Measurements from ENCODE around the gene EPAS1.

The EPAS1 gene

GRCh38 chr2:46318579-46319460 lies 21.6 kb downstream of the EPAS1 start:
- in situ Hi-C loops (cut with HindIII; ENCODE audit: low sequenced_read_pairs): no loop called here

GRCh38 chr2:46319711-46320110 lies 22.5 kb downstream of the EPAS1 start:
- in situ Hi-C loops (cut with HindIII; ENCODE audit: low sequenced_read_pairs): no loop called here

GRCh38 chr2:46320141-46320567 lies 22.9 kb downstream of the EPAS1 start:
- in situ Hi-C loops (cut with HindIII; ENCODE audit: low sequenced_read_pairs): no loop called here

GRCh38 chr2:46323730-46324129 lies 26.5 kb downstream of the EPAS1 start:
- in situ Hi-C loops (cut with HindIII; ENCODE audit: low sequenced_read_pairs): no loop called here

DNA sequence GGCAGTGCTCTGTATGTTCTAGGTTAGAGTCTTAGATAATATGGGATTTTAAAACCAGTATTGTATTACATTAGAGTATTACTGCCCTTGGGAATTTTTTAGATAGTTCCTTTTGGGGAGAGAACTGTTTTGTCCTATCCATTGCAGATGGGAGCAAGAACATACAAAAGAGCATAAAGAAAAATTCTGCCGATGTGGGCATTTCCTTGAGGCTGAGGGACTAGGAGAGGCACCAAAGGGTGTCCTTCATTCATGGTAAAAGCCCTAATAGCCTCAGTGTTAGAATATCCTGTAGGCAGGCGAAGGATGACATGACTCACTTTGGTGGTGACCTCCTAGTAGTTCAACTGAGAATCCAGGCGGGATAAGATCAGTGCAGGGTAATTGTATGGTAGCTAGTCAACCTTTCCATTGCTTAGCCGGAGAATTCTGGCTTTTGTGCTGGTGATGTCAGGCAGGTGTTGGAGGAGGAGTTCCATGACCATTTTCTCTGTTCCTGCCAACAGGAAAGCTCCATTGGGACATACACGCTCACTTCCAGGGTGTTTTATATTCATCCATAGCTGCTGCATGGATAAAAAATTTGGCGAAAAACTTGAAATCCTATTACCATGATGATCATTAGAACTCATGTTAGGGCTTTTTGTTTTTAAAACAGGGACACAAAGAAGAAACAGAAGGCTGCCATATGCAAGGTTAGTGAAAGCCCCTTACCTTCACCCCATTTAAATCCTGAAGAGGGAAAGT lies 28.1 kb downstream of the EPAS1 start:
- in situ Hi-C loops (cut with HindIII; ENCODE audit: low sequenced_read_pairs): no loop called here

GRCh38 chr2:46326231-46326980 lies 29.2 kb downstream of the EPAS1 start:
- in situ Hi-C loops (cut with HindIII; ENCODE audit: low sequenced_read_pairs): no loop called here

GRCh38 chr2:46327627-46328026 lies 30.4 kb downstream of the EPAS1 start:
- in situ Hi-C loops (cut with HindIII; ENCODE audit: low sequenced_read_pairs): no loop called here

DNA sequence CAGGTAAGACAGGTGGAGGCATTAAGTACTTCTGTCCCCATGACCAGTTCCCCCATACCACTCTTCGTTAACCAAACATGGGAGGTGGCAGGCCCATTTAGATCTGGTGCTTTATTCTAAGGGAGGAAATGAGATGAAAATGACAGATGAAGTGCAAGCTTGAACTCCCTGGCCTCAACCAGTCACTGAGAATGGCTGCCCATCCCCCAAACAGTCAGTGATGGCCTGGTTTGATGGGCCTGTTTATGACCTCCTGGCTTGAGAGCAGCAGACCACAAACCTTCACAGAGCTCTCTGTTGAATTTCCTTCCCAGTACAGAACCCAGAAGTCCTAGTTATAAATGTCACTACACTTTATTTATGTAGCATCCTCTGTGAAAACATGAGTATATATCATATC lies 31.1 kb downstream of the EPAS1 start:
- in situ Hi-C loops (cut with HindIII; ENCODE audit: low sequenced_read_pairs): no loop called here

DNA sequence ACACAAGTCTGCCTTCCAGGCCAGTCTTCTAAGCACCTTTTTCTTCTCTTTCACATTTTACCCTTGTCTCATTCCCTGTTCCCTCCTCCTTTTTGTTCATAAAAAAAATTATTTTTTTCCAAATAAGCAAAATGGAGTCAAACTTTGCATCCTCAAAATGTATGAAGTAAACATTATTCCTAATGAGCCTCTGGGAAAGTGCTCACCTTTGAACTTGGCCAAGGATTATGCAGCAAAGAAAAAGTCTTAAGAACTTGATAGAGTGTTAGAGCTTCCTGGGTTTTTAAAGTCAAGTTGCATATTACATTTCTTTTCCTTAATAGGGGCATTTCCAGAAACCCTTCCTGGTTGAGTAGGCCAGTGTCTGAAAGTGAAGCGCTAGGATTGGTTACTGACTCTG lies 31.6 kb downstream of the EPAS1 start:
- in situ Hi-C loops (cut with HindIII; ENCODE audit: low sequenced_read_pairs): no loop called here

DNA sequence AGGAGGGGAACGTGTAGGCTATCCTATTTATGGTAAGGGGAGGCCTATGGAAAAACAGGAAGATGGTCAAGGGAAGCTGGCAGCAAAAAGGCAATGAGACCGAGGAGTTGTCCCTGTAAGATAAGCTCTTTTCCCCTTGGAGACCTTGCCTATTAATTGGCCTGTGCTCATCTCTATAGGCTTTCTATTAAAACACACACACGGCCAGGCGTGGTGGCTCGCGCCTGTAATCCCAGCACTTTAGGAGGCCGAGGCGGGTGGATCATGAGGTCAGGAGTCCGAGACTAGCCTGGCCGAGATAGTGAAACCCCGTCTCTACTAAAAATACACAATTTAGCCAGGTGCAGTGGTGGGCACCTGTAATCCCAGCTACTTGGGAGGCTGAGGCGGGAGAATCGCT lies 32.1 kb downstream of the EPAS1 start:
- in situ Hi-C loops (cut with HindIII; ENCODE audit: low sequenced_read_pairs): no loop called here

DNA sequence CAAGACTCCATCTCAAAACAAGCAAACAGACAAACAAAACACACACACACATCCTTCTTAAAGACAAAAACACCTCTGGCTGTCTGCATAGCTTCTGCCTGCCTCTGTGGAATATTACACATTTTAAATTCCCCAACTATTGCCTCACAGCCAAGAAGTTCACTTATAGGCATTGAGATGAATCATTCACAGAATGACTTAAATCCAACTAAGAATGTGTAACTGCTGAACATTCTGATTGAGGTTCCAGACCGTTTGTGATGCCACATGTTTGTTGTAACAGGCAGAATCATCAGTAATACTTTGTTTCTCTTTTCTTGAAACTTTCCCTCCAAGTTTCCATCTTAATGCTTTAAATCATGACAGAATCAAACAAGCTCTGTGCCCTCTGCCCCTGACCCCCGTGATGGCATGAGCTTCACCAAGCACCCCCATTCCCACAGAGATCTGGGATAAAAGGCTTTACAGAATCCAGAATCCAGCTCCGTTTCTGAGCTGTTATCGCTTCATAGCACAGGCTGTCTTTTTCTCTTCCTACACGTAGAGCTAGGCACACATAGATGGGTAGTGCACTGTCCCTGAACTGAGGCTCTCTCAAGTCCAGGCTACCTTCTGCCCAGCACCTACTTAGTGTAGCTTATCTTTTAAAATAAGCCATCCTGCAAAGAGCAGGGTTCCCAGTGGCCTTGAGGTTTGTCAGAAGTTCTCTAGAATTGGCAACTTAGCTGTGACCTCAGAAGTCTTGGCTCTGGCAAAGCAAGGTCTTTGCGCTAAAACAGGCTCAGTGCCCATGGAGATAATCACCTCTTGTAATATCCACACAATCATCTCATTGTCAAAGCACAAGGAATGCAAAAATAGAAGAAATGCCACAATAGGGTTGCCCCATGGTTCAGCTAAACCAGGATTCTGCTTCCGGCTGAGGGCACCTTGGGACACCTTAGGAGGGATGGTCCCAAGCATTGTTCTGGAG lies 32.9 kb downstream of the EPAS1 start:
- in situ Hi-C loops (cut with HindIII; ENCODE audit: low sequenced_read_pairs): no loop called here

DNA sequence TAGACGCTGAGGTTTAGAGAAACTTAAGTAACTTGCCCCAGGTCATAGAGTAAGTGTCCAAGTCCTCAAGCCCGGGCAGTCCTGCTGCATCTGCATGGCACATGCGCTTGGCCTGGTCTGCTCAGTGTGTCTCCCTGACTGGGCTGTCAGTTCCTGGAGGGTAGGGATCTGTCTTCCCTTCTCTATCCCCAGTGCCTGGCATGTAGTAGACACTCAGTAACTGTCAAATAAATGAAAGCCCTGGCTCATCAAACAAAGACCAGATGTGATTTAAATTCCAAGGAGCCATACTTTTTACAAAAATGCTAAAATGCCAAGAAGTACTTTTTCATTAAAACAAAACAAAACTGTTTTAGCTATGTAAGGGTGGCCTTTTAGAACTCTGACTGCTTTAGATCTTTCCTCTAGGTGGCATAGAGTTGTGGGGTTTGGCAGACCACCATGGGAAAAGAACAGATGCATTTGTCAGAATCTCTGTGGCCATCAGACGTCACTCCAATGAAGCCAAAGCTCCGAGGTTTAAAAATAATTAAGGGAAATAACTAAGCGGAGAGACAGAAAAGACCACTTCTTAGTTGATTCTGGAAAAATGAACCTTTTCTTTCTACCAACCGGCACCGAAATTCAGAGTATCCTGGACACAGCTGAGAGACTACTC lies 34.0 kb downstream of the EPAS1 start:
- in situ Hi-C loops (cut with HindIII; ENCODE audit: low sequenced_read_pairs): no loop called here

- in situ Hi-C loops (cut with HindIII; ENCODE audit: low sequenced_read_pairs): no loop called here
Observed at GRCh38 chr2:46332686-46333281, 35.6 kb downstream of the EPAS1 start.

DNA sequence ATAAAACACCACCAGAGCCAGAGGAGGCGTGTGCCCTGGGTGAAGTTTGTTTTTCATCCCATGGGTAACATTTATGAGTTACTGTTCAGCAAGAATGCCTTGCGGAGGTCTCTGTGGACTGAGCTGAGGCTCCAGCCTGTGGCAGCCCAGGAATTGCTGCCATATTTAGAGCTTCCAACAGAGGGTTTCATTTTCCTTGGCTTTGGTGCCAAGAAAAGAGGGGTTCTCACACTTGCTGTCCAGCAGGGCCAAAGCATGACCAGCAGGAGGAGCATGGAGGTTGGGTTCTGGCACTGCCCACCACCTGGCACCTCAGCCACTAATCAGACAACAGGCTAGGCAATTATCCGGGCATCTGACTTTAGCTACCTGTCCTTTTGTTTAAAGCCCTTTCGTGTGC lies 36.7 kb downstream of the EPAS1 start:
- in situ Hi-C loops (cut with HindIII; ENCODE audit: low sequenced_read_pairs): no loop called here

DNA sequence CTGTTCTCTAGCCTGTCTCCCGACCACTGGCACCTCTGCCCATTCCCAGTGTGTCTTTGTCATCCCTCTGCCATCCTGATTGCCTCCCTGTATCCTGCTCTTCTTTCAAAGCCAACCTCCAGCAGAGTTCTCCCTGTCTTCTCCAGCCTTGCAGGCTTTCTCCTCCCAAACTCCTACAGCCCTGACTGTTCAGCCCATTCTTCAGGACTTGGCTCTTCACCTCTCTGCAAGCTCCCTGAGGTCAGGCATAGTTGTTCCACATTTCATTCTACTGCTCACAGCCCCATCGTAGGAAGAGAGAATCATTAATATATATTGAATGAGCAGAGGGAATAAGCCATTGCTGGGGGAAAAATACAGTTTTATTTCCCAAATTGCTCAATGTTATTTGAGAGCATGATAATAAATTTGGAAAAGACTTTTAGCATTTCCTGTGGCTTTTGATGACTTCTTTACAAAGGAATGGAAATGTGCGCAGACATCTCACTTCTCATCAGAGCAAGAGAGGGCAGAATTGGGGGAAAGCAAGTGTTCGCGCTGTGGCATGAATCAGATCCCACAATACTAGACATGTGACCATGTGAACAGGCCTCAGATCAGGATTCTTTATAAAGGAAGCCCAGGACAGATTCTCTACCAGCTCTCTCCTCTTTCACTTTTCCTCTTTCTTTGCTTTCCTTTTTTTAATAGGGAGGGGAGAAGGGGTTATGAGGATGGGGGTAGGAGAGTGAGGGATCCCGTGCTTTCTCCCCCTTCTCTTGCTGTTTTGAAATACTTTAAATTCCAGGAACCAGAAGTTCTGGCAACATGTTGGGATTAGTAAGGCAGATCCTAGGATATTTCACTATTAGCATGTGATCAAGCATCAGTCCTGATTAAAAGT lies 37.4 kb downstream of the EPAS1 start:
- in situ Hi-C loops (cut with HindIII; ENCODE audit: low sequenced_read_pairs): no loop called here

- in situ Hi-C loops (cut with HindIII; ENCODE audit: low sequenced_read_pairs): no loop called here
Observed at GRCh38 chr2:46335391-46336282, 38.4 kb downstream of the EPAS1 start.

DNA sequence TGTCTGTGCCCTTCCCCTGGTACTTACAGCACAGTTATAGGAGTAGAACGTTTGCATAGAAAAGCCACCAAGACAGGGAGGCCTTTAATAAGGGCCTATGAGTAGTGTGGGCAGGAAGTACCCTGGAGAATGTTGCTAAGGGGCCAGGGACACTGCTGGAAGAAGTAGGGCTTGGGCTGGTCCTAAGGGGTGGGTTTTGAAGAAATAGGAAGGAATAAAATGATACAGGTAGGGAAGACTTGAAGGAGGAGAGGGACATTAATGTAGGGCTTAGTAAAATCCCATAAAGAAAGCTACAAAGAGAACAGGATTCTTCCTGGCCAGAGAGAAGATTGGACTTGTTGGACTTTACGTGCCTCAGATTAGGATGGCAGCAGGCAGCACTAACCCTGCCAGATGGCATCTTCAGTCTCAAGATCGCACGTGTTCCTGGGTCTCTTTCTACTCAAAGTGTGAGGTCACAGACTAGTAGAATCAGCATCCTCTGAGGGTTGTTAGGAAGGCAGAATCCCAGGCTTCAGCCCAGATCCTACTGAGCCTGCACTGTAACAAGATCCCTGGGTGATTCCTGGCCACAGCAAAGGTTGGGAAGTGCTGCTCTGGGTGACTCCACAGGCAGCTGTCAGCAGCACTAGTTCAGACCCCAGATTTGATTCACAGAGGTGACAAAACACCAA lies 39.2 kb downstream of the EPAS1 start:
- in situ Hi-C loops (cut with HindIII; ENCODE audit: low sequenced_read_pairs): no loop called here
